Eye (tissue), 1 donor: ENCODE data around the gene MEF2B.
A peak's percentile ranks its signal among the peaks of the same experiment; 100 is the strongest.
"Not testable (repeated sequence)": the region's sequence is repeated elsewhere in the genome, so short reads cannot be mapped to it uniquely, and the experiment has no call there.

ENCODE experiments used
- DNase-seq: peaks from one replicate; pipeline ENCODE4 v3.0.0-alpha.2; 2015

The MEF2B gene

DNA sequence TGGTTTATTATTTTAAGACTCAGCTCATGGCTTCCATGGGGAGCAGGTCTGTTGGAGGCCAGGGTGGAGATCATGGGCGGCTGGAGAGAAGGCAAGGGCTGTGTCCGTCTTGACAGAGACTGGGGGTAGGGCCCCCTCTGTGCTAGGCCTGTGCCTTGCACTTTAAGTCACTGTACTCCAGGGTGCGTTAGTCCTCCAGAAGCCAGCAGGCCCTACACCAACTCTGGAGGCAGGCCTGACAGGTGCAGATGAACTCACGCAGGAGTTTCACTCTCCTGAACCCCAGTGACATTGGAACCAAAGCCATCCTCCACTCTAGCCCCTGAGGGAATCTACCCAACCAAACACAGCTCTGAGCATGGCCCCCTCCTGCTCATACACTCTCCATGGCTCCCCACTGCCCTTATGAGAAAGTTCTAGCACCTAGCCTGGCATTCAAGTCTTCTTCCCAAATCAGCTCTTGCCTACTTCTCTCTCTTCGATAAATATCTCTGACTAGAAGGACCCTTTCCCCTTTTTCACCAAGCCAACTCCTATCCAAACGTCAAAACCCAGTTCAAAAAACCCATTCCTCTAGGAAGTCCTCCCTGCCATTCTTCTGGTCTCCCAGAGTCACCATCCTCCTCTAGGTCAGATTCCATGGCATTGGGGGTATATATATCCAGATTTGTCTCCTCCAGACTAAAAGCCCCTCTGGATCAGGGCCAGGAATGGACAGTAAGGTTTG lies 15.1 kb downstream of the MEF2B start:
- no peak for DNase-seq

DNA sequence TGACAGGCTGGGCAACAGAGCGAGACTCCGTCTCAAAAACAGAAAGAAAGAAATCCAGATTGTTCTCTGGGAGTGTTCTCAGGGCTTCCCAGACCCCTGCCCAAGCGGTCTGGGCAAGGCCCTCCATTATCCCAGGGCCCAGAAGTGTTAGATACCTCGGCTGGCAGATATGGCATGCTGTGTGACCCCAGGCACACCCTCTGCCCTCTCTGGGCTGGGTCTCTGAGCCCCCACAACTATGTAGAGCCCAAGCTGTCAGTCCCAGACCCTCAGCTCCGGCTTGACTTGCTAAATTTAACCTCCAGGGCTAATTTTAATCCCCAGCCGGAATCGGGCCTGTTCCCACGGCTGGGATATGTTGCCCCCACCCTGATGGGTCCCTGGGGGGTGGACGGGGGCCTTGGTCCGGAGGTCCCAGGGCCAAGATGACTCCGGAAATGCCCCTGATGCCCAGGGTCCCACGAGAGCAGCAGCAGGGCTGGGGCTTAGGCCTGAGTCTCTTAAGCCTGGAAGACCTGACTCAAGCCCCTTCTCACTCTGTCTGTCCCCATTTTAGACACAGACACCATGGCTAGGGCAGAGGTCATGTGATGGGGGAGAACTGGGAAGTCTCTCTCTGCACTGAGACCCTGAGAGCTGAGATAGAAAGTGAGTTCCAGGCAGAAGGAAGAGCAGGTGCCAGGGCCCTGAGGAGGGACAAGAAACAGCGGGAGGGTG lies 17.2 kb downstream of the MEF2B start:
- DNase-seq = no peak

DNA sequence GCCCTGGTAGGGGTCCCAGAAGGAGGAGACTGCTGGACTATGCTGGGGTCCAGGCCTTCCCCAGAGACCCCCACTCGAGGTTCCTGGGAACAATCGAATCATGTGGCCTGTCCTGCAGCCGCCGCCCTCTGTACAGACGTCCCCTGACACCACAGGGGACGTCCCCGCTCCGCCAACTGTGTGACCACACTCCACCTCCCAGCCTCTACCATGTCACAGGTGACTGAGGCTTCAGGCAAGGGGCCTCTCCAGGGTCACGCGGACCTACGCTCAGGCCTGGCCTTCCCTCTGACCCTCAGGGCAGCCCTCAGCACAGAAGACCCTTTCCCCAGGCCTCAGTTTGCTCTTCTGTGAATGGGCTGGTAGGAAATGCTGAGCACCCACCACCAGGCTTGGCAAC lies 18.6 kb downstream of the MEF2B start:
- DNase-seq = no peak

DNA sequence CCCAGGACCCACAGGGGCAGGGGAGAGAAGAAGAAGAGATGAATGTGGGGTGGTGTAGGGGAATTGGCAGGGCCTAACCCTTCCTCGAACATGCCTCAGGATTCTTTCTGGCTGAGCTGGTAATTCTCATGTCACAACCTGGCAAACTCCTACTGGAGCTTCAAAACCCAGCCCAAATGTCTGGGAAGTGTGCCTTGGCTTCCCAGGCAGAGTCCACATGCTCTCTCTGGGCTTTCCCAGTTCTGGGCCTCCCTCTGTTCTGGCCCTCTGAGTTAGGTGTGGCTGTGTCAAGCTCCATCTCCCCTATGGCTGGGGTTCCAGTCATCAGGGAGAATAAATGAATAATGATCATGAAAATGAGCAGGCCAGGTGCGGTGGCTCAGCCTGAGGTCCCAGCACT lies 20.6 kb downstream of the MEF2B start:
- DNase-seq = no peak

DNA sequence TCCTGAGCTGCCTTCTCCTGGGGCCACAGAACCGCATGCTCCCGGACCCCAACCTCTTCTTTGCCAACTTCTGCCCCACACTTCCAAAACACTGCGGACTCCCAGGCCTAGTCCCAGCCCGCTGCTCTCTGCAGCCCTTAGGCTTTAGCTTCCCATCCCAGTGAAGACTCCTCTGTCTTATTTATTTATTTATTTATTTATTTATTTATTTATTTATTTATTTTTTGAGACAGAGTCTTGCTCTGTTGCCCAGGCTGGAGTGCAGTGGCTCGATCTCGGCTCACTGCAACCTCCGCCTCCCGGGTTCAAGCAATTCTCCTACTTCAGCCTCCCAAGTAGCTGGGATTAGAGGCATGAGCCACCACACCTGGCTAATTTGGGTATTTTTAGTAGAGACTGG lies 21.6 kb downstream of the MEF2B start:
- not testable (repeated sequence) for DNase-seq

DNA sequence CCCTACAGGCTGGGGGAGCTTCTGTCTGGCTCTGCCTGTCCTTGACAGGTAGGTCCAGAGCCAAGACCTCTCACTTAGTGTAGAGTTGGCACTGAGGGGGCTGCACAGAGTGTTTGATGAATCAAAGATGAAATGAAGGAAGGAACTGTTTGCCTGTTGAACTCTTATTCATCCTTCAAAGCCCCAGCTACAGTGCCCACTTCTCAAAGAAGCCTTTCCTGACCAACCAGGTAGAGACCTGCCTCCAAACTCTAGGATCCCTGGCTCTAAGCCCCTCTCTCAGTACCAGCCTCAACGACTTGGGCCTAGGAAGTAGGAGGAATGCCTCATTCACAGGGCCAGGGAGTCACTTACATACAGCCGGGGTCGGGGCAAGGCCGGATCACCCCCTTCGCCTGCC lies 22.7 kb downstream of the MEF2B start:
- DNase-seq = no peak

DNA sequence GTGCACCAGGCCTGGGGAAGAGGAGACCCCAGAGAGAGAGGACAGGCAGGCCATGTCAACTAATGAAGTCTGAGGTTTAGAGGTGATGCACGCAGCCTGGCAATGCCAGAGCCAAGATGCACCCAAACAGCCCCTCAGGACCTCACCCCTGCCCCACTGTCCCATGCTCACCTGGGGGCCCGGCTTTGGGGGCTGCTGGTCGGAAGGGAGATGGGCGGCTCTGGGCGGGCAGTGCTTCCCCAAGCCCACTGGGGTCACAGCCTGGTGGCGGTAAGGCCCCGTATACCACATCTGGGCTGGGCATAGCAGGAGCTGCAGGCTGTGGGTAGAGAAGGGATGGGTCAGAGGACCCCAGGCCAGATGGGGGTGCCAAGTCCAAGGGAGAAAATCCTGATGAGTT lies 23.2 kb downstream of the MEF2B start:
- no peak for DNase-seq

DNA sequence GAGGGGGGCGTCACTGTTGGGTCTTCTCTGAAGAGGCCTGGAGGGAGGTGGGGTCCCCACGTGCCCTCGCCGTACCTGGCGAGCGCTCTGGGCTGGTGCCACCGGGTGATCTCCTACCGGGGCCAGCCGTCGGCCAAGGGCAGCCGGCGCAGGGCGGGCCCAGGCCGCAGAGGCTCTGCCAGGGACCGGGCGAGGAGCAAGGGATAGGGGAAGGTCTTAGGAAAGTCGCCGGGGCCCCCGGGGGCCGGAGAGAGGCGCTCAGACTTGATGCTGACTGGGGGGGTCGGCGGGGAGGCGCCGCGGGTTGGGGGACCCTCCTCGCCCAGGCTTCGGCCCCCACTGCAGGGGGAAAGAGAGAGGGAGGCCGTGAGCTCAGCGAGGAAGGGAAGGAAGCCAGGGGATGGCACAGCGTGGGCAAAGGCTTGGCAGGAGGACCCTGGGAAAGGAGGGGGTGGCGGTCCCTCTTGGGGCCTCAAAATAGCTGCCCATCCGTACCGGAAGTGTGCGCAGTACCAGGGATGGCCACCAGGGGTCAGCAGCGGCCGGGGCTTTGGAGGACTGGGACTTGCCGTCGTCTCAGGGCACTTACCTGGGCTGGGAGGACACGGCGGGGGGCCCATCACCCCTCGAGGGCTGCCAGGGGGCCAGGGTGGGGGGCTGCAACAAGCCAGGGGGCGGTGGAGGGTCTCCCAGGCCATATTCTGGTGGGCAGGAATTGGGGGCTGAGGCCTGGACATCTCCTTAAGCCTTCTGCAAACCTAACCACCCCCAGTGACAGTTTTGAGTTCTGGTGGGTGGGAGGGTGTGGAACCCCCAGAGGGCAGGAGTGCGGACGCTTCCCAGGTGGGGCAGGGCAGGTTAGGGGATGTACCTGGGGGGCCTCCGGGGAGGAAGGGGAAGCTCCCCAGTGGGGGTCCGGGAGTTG lies 24.1 kb downstream of the MEF2B start:
- peak; percentile 91 for DNase-seq

DNA sequence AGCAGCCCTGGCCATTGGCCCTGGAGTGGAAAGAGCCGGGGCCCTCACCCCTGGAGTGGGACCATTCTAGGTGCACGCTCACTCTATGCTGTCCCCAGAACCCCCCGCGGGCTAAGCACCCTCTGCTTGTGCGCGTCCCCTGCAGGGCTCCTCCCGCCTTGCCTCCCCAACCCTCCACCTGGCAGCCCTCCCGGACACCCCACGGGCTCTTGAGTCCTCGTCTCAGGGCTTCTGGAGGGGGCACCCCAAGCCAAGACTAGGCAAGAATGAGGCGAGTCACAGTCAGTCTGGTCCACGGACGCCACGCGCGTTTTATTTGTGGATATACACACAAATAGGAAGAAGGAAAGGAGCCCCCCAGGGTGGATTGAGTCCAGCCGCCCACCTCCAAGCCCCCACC lies 24.8 kb downstream of the MEF2B start:
- DNase-seq = no peak

DNA sequence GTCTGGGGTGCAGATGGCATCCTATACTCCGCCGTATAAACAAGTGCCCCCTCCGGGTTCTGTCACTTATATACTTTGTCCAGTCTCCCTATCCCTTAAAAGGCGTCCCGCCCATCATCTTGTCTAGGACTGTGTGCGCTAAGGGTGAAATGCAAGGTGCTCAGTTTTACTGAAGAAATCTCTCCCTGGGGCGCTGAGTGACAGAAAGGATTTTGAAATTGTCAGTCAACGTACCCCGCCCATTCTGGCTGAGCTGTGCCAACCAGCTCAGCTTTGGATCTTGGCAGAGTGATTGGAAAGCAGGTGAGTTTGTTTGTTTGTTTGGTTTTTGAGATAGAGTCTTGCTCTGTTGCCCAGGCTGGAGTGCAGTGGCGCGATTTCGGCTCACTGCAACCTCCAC lies 27.7 kb downstream of the MEF2B start:
- DNase-seq = no peak

DNA sequence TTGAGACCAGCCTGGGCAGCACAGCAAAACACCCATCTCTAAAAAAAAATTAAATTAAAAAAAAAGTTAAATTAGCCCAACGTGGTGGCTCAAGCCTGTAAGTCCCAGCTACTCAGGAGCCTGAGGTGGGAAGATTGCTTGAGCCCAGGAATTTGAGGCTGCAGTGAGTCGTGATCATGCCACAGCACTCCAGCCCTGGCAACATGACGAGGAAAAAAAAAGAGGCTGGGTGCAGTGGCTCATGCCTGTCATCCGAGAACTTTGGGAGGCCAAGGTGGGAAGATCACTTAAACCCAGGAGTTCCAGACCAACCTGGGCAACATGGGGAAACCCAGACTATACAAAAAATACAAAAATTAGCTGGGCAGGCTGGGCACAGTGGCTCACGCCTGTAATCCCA lies 29.6 kb downstream of the MEF2B start:
- DNase-seq = no peak

DNA sequence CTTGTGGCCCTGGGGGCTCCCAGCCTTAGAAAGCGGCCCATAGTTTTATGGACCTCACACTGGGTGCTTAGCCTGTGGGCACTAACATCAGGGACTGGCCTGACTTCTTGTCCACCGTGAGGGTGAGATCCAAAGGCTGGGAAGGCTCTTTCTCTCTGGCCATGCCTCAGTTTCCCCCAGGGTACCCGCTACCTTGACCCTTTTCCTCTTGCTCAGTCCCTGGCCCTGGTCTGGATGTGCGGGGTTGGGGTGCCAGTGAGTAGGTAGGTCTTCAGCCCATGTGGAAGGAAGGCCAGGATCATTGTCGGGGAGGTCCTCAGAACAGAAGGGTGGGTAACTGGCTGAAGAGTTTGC lies 30.2 kb downstream of the MEF2B start:
- no peak for DNase-seq

DNA sequence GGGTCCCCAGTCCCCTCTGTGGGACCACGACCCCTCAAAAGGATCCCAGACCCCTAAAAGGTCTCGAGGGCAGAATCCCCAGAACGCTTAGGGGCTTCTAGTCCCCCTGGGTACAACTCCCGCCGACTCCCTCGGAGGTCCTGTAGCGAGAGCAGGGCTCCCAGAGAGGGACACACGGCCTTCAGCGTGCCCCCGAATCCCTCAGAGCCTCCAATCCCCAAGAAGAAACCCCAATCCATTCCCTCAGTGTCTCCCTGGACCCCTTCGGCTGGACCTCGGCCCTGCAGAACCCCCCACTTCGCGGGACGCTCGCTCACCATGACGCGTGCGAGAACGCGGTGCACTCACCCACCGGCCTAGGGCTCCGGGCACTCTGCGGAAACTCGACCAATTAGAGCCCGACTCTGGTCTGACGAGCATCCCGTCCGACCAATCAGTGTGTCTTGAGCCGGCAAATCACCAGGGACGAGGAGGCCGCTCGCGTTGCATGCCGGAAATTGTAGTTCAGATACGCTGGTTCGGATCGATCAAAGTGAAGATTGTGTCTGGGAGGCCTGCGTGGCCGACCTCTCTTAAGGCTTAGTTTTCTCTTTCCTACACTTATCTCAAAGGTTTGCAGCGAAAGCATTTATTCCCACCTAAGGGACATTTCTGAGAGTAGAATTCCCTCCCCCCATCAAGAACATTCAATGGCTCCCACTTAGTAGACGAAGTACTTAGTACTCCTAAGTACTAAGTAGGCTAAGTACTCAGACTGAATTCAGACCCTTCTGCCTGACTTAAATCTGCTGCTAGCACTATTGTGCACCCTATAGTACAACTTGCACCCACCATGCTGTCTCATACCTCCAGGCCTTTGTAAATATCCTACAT lies 31.7 kb downstream of the MEF2B start, which contains the start of gene TMEM161A:
TMEM161A (minus strand) TSS at position 370 of the 873 bp plus-strand sequence; CDS start at position 320, 50 bp downstream.
- DNase-seq = peak; percentile 100

DNA sequence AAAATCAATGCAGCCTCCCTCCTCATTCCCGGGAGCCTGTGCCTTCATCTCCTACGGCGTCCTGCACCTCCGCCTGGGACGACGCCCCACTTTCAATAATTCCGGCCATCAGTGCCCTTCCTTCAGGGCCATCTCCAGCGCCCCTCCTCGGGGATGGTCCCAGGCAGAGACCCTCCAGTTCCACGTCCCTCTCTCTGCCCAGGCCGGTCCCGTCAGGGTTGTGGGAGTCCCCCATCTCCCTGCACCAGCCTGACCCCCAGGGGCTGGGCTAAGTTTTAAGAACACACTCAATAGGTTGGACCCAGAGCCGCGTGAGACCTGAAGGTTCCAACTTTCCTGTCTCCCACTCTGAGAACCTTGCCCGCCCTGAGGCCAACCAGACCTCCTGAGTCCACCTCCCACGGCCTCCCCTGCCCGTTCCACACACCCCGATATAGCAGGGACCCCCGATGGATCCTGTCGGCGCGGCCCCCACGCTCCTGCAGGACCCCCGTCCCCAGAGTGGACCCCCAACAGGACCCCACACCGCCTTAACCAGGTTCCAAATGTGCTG lies 32.4 kb downstream of the MEF2B start:
- DNase-seq = no peak

DNA sequence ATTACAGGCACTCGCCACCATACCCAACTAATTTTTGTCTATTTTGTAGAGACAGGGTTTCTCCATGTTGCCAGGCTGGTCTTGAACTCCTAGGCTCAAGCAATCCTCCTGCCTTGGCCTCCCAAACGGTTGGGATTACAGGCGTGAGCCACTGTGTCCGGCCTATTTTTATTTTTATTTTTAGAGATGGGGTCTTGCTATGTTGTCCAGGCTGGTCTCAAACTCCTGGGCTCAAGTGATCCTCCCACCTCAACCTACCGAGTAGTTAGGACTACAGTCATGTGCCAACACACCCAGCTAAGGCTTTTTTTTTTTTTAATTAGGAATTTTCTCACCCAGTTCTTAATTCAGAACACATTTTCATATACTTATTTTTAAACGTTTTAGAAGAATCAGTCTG lies 34.4 kb downstream of the MEF2B start:
- not testable (repeated sequence) for DNase-seq

DNA sequence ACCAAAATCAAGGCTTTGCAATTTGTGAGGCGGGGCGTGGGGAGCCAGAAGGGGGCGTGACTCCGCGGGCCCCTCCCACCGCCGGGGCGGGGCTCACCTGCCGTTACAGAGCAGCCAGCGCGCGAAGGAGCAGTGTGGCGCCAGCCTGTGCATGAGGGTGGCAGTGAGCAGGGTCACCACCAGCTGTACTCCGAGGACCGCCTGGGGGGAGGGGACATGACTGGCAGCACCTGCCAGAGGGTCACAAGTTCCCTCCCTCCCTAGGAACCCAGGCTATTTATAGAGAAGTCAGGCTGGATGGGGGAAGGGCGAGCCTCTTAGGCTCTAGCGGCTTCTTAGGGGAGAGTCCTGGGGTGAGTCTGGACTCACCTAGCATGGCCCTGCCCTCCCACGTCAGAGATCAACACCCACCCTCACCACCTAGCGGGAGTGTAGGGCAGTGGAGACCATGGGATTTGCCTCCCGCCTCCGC lies 35.3 kb downstream of the MEF2B start:
- peak; percentile 69 for DNase-seq

DNA sequence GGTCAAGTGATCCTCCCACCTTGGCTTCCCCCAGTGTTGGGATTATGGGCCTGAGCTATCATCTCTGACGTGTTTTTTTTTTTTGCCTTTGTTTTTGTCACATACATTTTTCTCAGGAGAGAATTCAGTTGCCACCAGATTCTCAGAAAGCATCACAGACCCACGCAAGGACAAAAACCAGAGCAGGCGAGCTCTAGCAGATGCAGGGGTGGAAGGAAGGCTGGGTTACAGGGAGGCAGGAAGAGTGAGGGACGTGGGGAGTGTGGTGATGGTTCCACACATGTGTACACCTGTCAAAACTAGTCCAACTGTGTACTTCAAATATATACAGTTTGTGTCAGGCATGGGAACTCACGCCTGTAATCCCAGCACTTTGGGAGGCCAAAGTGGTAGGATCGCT lies 36.1 kb downstream of the MEF2B start:
- DNase-seq = no peak

DNA sequence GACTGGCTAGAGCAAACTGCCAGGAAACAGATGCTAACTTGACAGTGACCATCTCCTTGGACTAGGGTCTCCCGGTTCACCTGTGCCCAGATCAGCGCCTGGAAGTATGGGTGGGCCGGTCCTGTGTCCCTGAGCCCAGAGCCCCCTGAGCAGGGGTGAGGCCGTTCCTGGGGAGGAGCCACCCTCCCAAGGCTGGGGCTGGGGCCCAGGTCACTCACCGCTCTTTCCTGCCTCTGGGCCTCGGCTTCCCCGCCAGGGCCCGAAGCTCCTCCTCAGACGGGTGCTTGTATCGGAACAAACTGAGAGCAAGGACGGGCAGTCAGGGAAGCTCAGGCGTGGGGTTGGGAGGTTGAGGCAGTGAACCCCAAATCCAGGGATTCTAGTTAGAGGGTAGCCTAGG lies 37.2 kb downstream of the MEF2B start:
- DNase-seq = no peak

DNA sequence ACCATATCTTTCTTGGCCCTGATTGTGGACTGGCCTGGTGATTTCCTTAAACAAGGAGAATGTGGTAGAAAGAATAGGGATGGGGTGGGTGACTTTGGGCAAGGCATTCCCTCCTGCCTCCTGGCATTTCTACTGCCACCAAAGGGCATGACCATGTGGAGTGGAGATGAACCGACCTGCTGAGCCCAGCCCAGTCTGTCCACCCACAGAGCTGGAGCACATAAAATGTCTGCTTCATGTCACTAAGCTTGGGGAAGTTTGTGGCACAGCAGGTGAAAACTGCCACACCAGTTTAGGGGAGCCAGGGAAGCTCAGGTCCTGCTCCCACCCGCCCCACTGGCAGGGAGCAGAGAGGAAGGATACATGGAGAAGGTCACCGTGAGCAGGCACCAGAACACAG lies 38.1 kb downstream of the MEF2B start:
- DNase-seq = no peak

DNA sequence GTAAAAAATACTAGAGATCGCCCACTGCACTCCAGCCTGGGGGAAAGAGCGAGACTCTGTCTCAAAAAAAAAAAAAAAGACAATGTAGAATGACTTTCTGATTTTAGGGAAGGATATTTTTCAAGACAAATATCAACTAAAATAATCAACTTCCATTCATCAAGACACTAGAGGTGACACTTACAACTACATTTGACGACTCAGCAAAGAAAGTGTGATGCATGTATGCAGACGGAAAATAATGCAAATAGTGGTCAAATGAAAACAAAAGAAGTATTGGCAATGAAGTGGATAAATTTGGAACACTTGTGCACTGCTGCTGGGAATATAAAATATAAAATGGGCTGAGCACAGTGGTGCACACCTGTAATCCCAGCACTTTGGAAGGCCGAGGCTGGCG lies 44.0 kb downstream of the MEF2B start:
- no peak for DNase-seq

DNA sequence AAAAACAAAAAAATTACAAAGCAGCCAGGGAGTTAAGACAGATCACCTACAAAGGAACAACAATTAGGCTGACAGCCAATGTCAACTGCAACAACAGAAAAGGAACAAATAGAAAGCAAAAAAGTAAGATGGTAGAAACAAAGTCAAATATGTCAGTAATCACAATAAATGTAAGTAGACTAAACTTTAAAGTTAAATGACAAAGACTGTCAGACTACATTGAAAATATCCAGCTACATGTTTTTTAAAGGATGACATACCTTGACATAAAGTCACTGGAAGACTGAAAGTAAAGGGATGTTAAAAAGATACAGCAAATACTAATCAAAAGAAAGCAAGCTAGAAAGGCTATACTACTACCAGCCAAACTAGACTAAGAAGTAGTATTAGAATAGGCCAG lies 46.7 kb downstream of the MEF2B start:
- DNase-seq = no peak

DNA sequence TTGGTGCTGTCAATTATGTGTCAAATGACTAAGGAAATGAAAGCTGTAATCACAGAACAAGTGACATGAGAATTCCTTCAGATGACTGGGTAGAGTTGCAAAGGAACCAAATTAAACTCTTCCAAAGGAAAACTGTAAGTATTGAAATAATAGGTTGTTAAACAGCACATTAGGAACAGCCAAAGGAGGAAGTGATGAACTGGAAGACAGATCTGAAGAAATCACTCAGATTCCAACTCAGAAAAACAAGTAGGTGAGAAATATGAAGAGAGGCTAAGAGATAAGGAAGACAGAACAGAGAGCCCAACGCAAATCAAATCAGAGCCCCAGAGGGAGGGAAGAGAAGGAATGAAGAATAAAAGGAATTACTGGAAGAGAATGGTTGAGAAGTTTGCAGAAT lies 47.2 kb downstream of the MEF2B start:
- no peak for DNase-seq
